Tibial nerve (tissue), 4 donors: ENCODE data around the gene BLCAP. TPM values are rescaled to one million over a fixed set of nuclear protein-coding genes. Genes with fewer than 3 reads are reported as not detected.

Experiments
- DNase-seq, 2 donors: peaks; one replicate each; pipeline ENCODE4 v3.0.0-alpha.2; 2019; ENCODE audit warnings: low spot score in 2 of 2
- H3K27ac ChIP-seq, 4 donors: fragments of 200-600 bp; sonication (generic) in 3 of 4; one replicate each; pipeline ENCODE4 v1.5.1; 2017 to 2019; ENCODE audit warnings: mild to moderate bottlenecking in 1 of 4
- H3K27me3 ChIP-seq, 2 donors: fragments of 200-600 bp; sonication (generic) in 1 of 2; one replicate each; pipeline versions ENCODE4 v1.5.1 to v1.6.0; 2017 to 2019
- H3K36me3 ChIP-seq, 3 donors: fragments of 200-600 bp; sonication (generic); one replicate each; pipeline ENCODE4 v1.5.1; 2018 to 2019
- H3K4me1 ChIP-seq, 4 donors: fragments of 200-600 bp; sonication (generic) in 3 of 4; one replicate each; pipeline ENCODE4 v1.5.1; 2017 to 2019
- H3K4me3 ChIP-seq, 4 donors: fragments of 200-600 bp; sonication (generic) in 3 of 4; one replicate each; pipeline ENCODE4 v1.5.1; 2017 to 2019; ENCODE audit warnings: mild to moderate bottlenecking in 1 of 4, moderate library complexity in 1 of 4
- H3K9me3 ChIP-seq, 4 donors: fragments of 200-600 bp; sonication (generic) in 3 of 4; one replicate each; pipeline ENCODE4 v1.5.1; 2017 to 2019
- CTCF ChIP-seq, 5 experiments: fragments of 200-600 bp in 3 of 5; fragments of 450-650 bp in 2 of 5; sonication (generic) in 3 of 5; IDR thresholded peaks; one replicate each; pipeline ENCODE4 v1.5.1; 2016 to 2019; ENCODE audit warnings: antibody characterized with exemption in 5 of 5, mild to moderate bottlenecking in 3 of 5, moderate library complexity in 2 of 5
- EP300 ChIP-seq, 2 donors: sonication (generic); formaldehyde crosslinking; IDR thresholded peaks; one replicate each; pipeline ENCODE4 v1.6.1; 2017; ENCODE audit warnings: antibody characterized with exemption in 2 of 2, mild to moderate bottlenecking in 1 of 2
- POLR2A ChIP-seq, 2 donors: fragments of 450-650 bp; IDR thresholded peaks; one replicate each; pipeline ENCODE4 v1.6.1; 2017; ENCODE audit warnings: antibody characterized with exemption in 2 of 2, mild to moderate bottlenecking in 2 of 2, moderate library complexity in 2 of 2
- WGBS, 2 donors: methylation state at CpG; one replicate each; pipeline ENCODE4 v1.1.5; 2018; 5-methylcytosine and 5-hydroxymethylcytosine counted together
- total RNA-seq, 4 donors: library from RNA; depleted of rRNA; stranded (reverse); fragments of >200 nt; gene quantifications; one replicate each; pipeline ENCODE4 v1.1.0, GENCODE V29; 2016

Gene BLCAP
- total RNA-seq, 4 donors from 2014 or later = 39.8 to 51.3 (median 48.8) TPM

GRCh38 chr20:37468886-37469285, 58.8 kb downstream of the BLCAP start:
- TF ChIP-seq EP300 (IDR thresholded peaks at IDR 0.05) (no peak), POLR2A (IDR thresholded peaks at IDR 0.05) (no peak), CTCF (IDR thresholded peaks at IDR 0.05) (no peak)
- WGBS, 2 donors = 81 to 86% methylated on average over 4 of the region's 4 CpGs
- no peaks in the 10 kb centered on the region for H3K9me3 ChIP-seq
- H3K27ac ChIP-seq = no peak overlapping the region
- H3K36me3 ChIP-seq = no peaks in the 10 kb centered on the region
- no peaks in the 10 kb centered on the region for H3K27me3 ChIP-seq
- H3K4me1 ChIP-seq = no peaks in the 10 kb centered on the region
- no peak overlapping the region for H3K4me3 ChIP-seq
- no peak for DNase-seq

Other genes starting within 250 kb of the BLCAP start
- 10 to 100 TPM; 23.9 to 42.6 (median 31.0) TPM for gene MANBAL, start 238.2 kb downstream of the BLCAP start, total RNA-seq
- 10 to 100 TPM; 23.4 to 36.9 (median 29.0) TPM for gene SRC, start 181.7 kb downstream of the BLCAP start, total RNA-seq
- gene NNAT, start 6.6 kb downstream of the BLCAP start, total RNA-seq = 10 to 100 TPM in 1 of 4 donors, 1 to 10 TPM in 3; 2.7 to 12.3 (median 8.4) TPM
- gene CTNNBL1, start 166.2 kb upstream of the BLCAP start, total RNA-seq = 10 to 100 TPM; 25.5 to 38.4 (median 35.1) TPM